ENCODE results near the gene PHACTR1. TPM values are rescaled to one million over a fixed set of nuclear protein-coding genes. Genes with fewer than 3 reads are reported as not detected.
"Not testable (repeated sequence)": the region's sequence is repeated elsewhere in the genome, so short reads cannot be mapped to it uniquely, and the experiment has no call there.

The PHACTR1 gene
- total RNA-seq, 4 donors from 2014 or later = 1.2 to 3.2 (median 1.6) TPM; not detected in 1

- no peak for TF ChIP-seq POLR2AphosphoS5 (IDR thresholded peaks at IDR 0.05)
- no peak for TF ChIP-seq CTCF (IDR thresholded peaks at IDR 0.05)
- no peak for TF ChIP-seq EP300 (IDR thresholded peaks at IDR 0.05; ENCODE audit: low read depth)
- no peak for TF ChIP-seq POLR2A (IDR thresholded peaks at IDR 0.05)
- Histone ChIP-seq H3K36me3 (peaks cover 0 to 65% (median 23%) of the 10 kb centered on the region in 4 donors), H3K4me1 (peaks cover 0 to 3% (median 0%) of the 10 kb centered on the region in 4 donors), H3K9me3 (no peaks in the 10 kb centered on the region), H3K4me3 (no peak overlapping the region), H3K27me3 (no peaks in the 10 kb centered on the region), H3K27ac (no peak overlapping the region)
- DNase-seq = no peak
- WGBS, 2 donors (ENCODE audit: low coverage in 1 of 2) = 93 to 94% methylated on average over 5 of the region's 5 CpGs
- intact Hi-C loops (cut with DNase I; ENCODE audit: low total_unique reads) = no loop called here
- in situ Hi-C loops (cut with MboI; ENCODE audit: low pct_ligation_motif_present in 1 of 4, low pct_unique_long_range_greater_than_20kb in 1 of 4, low sequenced_read_pairs in 3 of 4) = no loop called here
Observed at GRCh38 chr6:13319891-13320564, 603.5 kb downstream of the PHACTR1 start.

- 76 to 79% methylated on average over 2 to 3 of the region's 3 CpGs for WGBS, 2 donors (ENCODE audit: low coverage in 1 of 2)
- in situ Hi-C loops (cut with MboI; ENCODE audit: low pct_ligation_motif_present in 1 of 4, low pct_unique_long_range_greater_than_20kb in 1 of 4, low sequenced_read_pairs in 3 of 4) = loop anchor here (25.0 kb wide), 3 partner anchors 211 to 736 kb away; no protein-coding TSS in a partner anchor
- H3K4me3 ChIP-seq = not testable (repeated sequence)
Observed at GRCh38 chr6:13326031-13326586, 609.5 kb downstream of the PHACTR1 start.

GRCh38 chr6:13327691-13328075 lies 611.1 kb downstream of the PHACTR1 start:
- intact Hi-C loops (cut with DNase I; ENCODE audit: low total_unique reads) (no loop called here), in situ Hi-C loops (cut with MboI; ENCODE audit: low pct_ligation_motif_present in 1 of 4, low pct_unique_long_range_greater_than_20kb in 1 of 4, low sequenced_read_pairs in 3 of 4) (loop anchor here (25.0 kb wide), 3 partner anchors 210 to 735 kb away; no protein-coding TSS in a partner anchor)
- DNase-seq = no peak
- peak overlapping the region; percentile 90 to 98 (median 94) for H3K27ac ChIP-seq
- H3K27me3 ChIP-seq = no peaks in the 10 kb centered on the region
- H3K36me3 ChIP-seq = peaks cover 0 to 16% (median 0%) of the 10 kb centered on the region in 4 donors
- H3K9me3 ChIP-seq = no peaks in the 10 kb centered on the region
- H3K4me3 ChIP-seq = peak overlapping the region; percentile 55 to 98 (median 78)
- TF ChIP-seq EP300 (IDR thresholded peaks at IDR 0.05; ENCODE audit: low read depth) = no peak
- TF ChIP-seq POLR2AphosphoS5 (IDR thresholded peaks at IDR 0.05) = no peak
- 0 to 1% methylated on average over 10 of the region's 10 CpGs for WGBS, 2 donors (ENCODE audit: low coverage in 1 of 2)
- peaks cover 6 to 18% (median 13%) of the 10 kb centered on the region in 4 donors for H3K4me1 ChIP-seq

More at GRCh38 chr6:13326031-13326586, 609.5 kb downstream of the PHACTR1 start:
- H3K27ac ChIP-seq; DNase-seq; H3K27me3 ChIP-seq; intact Hi-C loops (cut with DNase I; ENCODE audit: low total_unique reads); H3K9me3 ChIP-seq: not testable (repeated sequence)
- peaks cover 6 to 22% (median 13%) of the 10 kb centered on the region in 4 donors for H3K4me1 ChIP-seq
- peaks cover 0 to 17% (median 8%) of the 10 kb centered on the region in 4 donors for H3K36me3 ChIP-seq

- in situ Hi-C loops (cut with MboI; ENCODE audit: low pct_ligation_motif_present in 1 of 4, low pct_unique_long_range_greater_than_20kb in 1 of 4, low sequenced_read_pairs in 3 of 4) = loop anchor here (25.0 kb wide), 3 partner anchors 209 to 734 kb away; no protein-coding TSS in a partner anchor
- H3K4me3 ChIP-seq = peak within 1 kb of the TSS; percentile 55 to 98 (median 78)
- 1% methylated on average over 36 of the region's 63 CpGs; no CpG with 5 or more reads in 1 of the 2 donors for WGBS, 2 donors (ENCODE audit: low coverage in 1 of 2)
Observed at GRCh38 chr6:13328076-13328874, 611.7 kb downstream of the PHACTR1 start, which contains the start of gene TBC1D7. TSS of gene TBC1D7 (minus strand) at chr6:13328537. CDS start at chr6:13326898, 1,639 bp downstream.

More at GRCh38 chr6:13328076-13328874, 611.7 kb downstream of the PHACTR1 start, which contains the start of gene TBC1D7:
- Histone ChIP-seq H3K27ac (peak within 1 kb of the TSS; percentile 90 to 98 (median 94)), H3K36me3 (peaks cover 0 to 16% (median 0%) of the 10 kb centered on the region in 4 donors), H3K27me3 (no peaks in the 10 kb centered on the region), H3K9me3 (no peaks in the 10 kb centered on the region), H3K4me1 (peaks cover 6 to 18% (median 13%) of the 10 kb centered on the region in 4 donors)
- intact Hi-C loops (cut with DNase I; ENCODE audit: low total_unique reads) = no loop called here
- DNase-seq = peak; percentile 95
- TF ChIP-seq EP300 (IDR thresholded peaks at IDR 0.05; ENCODE audit: low read depth) = no peak
- peak; percentile 83 to 97 (median 96) for TF ChIP-seq POLR2AphosphoS5 (IDR thresholded peaks at IDR 0.05)
- peak in 4 of 5 experiments; percentile 16 to 60 (median 27) for TF ChIP-seq CTCF (IDR thresholded peaks at IDR 0.05)
- peak; percentile 94 for TF ChIP-seq POLR2A (IDR thresholded peaks at IDR 0.05)
